ENCODE data around the gene SLC6A17. TPM values are rescaled to one million over a fixed set of nuclear protein-coding genes. Genes with fewer than 3 reads are reported as not detected.

Gene SLC6A17
- total RNA-seq, 2 donors from 2014 or later, result 0.19 TPM; not detected in 1

DNA sequence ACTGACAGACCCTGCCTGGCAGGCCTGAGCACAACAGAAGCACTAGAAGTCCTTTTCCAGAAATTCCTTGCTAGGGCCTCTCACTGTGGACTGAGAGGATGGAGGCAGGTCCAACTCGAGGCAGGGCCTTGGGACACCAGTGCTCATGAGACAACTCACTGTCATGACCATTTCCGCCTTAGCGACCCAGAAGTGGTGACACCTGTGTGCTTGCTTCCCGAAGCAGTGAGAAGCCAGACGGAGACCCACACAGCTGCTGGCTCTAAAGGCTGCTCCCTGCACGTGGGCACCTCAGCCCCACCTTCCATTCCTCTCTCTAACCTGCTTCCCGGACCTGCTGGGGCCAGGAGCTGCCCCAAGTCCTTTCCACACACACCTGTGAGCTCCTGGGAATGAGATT, 92.9 kb downstream of the SLC6A17 start:
- intact Hi-C loops (cut with DNase I), result no loop called here
- Histone ChIP-seq H3K36me3 (no peaks in the 10 kb centered on the region), H3K9me3 (no peaks in the 10 kb centered on the region), H3K27ac (no peak overlapping the region), H3K4me3 (no peak overlapping the region), H3K27me3 (no peaks in the 10 kb centered on the region), H3K4me1 (no peaks in the 10 kb centered on the region), H3K9ac (ENCODE audit: low read depth in 2 of 2, low read length in 2 of 2) (no peak overlapping the region)
- DNase-seq, result no peak
- TF ChIP-seq, protein P1, sequence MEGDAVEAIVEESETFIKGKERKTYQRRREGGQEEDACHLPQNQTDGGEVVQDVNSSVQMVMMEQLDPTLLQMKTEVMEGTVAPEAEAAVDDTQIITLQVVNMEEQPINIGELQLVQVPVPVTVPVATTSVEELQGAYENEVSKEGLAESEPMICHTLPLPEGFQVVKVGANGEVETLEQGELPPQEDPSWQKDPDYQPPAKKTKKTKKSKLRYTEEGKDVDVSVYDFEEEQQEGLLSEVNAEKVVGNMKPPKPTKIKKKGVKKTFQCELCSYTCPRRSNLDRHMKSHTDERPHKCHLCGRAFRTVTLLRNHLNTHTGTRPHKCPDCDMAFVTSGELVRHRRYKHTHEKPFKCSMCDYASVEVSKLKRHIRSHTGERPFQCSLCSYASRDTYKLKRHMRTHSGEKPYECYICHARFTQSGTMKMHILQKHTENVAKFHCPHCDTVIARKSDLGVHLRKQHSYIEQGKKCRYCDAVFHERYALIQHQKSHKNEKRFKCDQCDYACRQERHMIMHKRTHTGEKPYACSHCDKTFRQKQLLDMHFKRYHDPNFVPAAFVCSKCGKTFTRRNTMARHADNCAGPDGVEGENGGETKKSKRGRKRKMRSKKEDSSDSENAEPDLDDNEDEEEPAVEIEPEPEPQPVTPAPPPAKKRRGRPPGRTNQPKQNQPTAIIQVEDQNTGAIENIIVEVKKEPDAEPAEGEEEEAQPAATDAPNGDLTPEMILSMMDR (IDR thresholded peaks at IDR 0.05), result no peak

DNA sequence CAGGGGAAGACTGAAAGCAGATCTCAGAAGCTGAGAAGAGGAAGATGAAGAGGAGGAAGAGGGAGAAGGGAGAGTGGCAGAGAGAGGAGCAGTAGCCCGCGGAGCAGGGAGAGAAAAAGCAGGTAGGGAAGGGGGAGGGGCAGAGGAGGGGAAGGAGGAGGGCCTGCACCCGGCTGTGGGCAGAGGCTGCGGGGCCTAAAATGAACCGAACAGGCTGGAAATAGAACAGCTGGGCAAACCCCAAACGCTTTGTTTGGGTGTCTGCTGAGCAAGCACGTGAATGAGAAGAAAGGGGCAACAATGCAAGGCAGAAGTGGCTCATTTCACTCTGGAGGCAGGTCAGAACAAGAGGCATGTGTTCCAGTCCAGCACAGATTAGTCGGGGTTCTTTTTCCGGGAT, 93.3 kb downstream of the SLC6A17 start:
- no peak for DNase-seq
- no peak overlapping the region for H3K9ac ChIP-seq (ENCODE audit: low read depth in 2 of 2, low read length in 2 of 2)

DNA sequence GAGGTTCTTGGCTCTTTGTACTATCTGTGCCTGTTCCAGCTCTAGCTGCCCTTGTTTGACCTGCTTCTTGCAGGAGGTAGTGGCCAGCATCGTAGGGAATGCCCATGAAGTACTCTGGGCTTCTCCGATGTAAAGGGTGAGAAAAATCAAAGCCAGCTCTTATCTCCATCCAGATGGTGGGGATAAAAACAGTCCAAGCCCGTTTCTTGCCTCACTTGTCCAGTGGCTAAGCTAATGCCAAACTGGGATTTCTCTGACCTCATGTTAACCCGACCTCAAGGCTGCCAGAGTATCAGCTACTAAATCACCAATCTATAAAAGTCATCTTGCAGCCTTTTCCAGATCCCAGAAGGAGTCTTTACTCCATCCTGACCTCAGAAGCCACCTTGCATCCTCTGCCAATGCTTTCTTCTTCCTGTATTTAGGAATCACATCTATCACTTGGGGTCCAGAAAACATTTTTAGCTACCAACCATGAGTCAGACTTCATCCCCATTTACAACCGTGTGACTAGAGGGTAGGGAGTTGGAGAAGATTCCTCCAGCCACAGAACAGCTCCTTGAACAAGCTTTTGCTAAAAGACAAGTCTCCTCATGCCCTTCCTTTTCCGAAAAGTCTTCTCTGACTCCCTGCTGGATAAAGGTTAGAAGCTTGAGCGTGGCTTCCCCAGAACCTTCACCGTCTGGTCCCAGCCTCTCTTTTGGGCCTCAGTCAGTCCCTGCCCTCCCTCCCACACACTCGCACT, 95.8 kb downstream of the SLC6A17 start:
- Histone ChIP-seq H3K27ac (no peak overlapping the region), H3K27me3 (no peaks in the 10 kb centered on the region), H3K4me3 (no peak overlapping the region), H3K36me3 (no peaks in the 10 kb centered on the region), H3K9ac (ENCODE audit: low read depth in 2 of 2, low read length in 2 of 2) (no peak overlapping the region), H3K4me1 (no peaks in the 10 kb centered on the region), H3K9me3 (no peaks in the 10 kb centered on the region)
- TF ChIP-seq, protein P1 (IDR thresholded peaks at IDR 0.05), result no peak
- no peak for DNase-seq
- intact Hi-C loops (cut with DNase I), result no loop called here

More for the DNA sequence above, 93.3 kb downstream of the SLC6A17 start:
- H3K27ac ChIP-seq, result no peak overlapping the region
- no peaks in the 10 kb centered on the region for H3K9me3 ChIP-seq
- intact Hi-C loops (cut with DNase I), result no loop called here
- no peaks in the 10 kb centered on the region for H3K27me3 ChIP-seq
- no peaks in the 10 kb centered on the region for H3K36me3 ChIP-seq
- no peak overlapping the region for H3K4me3 ChIP-seq
- TF ChIP-seq, protein P1 (IDR thresholded peaks at IDR 0.05), result no peak
- no peaks in the 10 kb centered on the region for H3K4me1 ChIP-seq

DNA sequence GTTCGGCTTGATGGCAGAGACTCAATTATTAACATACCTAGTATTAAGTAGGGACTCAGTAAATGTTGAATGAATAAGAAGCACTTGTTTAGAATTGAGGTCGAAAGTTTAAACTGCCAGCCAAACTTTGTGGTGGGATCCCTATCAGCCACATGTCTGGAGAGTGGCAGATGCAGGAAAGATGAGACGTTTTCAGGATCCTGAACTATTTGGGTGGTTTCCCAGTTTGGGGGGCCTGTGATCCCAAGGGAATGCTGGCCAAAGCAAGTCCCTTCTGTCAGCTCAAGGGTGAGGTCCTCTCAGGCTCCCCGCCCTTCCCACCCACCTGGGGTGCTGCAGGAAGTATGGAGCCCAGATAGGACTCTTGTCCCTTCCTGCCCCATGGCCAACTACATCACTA, 98.5 kb downstream of the SLC6A17 start:
- no peaks in the 10 kb centered on the region for H3K27me3 ChIP-seq
- intact Hi-C loops (cut with DNase I), result no loop called here
- DNase-seq, result no peak
- no peak overlapping the region for H3K27ac ChIP-seq
- H3K9me3 ChIP-seq, result no peaks in the 10 kb centered on the region
- no peaks in the 10 kb centered on the region for H3K4me1 ChIP-seq
- TF ChIP-seq, protein P1 (IDR thresholded peaks at IDR 0.05), result no peak
- no peaks in the 10 kb centered on the region for H3K36me3 ChIP-seq
- H3K9ac ChIP-seq (ENCODE audit: low read depth in 2 of 2, low read length in 2 of 2), result no peak overlapping the region
- no peak overlapping the region for H3K4me3 ChIP-seq

DNA sequence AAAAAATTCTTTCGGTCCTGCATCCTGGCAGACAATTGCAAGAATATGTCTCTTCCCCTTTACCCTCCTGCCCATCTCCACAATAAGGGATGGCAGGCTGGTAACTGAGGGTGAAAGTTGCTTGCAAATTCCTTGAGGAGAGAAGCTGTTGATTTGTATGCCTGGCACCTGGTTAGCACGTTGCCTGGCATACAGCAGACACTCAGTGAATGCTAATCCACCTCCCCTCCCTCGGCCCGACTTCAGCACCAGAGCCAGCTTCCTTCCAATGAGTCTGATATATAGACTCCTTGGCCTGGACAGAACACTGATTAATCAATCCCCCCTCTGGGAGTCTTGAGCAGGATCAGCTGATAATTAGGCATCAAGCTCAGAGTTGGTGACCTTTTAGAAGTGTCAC, 99.0 kb downstream of the SLC6A17 start:
- Histone ChIP-seq H3K4me3 (no peak overlapping the region), H3K4me1 (no peaks in the 10 kb centered on the region), H3K36me3 (no peaks in the 10 kb centered on the region), H3K27me3 (no peaks in the 10 kb centered on the region), H3K27ac (no peak overlapping the region), H3K9ac (ENCODE audit: low read depth in 2 of 2, low read length in 2 of 2) (no peak overlapping the region), H3K9me3 (no peaks in the 10 kb centered on the region)
- intact Hi-C loops (cut with DNase I), result no loop called here
- DNase-seq, result no peak
- TF ChIP-seq, protein P1 (IDR thresholded peaks at IDR 0.05), result no peak

All from colonic mucosa (tissue), 4 donors.